HFF-Myc (cell line): ENCODE results near the gene GTSE1.

Experiments used
- DNase-seq: peaks from one replicate; pipeline ENCODE4 v3.0.0-alpha.2; 2011; ENCODE audit warnings: low read depth; ENCODE audit errors: extremely low read depth
- H3K4me3 ChIP-seq: replicated peaks from 2 replicates; pipeline ENCODE4 v1.5.1; 2011; ENCODE audit warnings: low read depth, mild to moderate bottlenecking, control low read depth, low read length
- TF ChIP-seq, protein P1 (sequence below): IDR thresholded peaks from 2 replicates; pipeline ENCODE4 v1.5.1; 2012; ENCODE audit warnings: mild to moderate bottlenecking, low read depth, low read length, control low read depth; ENCODE audit errors: missing control alignments

Gene GTSE1

GRCh38 chr22:46370584-46371291 lies 74.1 kb downstream of the GTSE1 start:
- DNase-seq, result no peak
- TF ChIP-seq, protein P1, sequence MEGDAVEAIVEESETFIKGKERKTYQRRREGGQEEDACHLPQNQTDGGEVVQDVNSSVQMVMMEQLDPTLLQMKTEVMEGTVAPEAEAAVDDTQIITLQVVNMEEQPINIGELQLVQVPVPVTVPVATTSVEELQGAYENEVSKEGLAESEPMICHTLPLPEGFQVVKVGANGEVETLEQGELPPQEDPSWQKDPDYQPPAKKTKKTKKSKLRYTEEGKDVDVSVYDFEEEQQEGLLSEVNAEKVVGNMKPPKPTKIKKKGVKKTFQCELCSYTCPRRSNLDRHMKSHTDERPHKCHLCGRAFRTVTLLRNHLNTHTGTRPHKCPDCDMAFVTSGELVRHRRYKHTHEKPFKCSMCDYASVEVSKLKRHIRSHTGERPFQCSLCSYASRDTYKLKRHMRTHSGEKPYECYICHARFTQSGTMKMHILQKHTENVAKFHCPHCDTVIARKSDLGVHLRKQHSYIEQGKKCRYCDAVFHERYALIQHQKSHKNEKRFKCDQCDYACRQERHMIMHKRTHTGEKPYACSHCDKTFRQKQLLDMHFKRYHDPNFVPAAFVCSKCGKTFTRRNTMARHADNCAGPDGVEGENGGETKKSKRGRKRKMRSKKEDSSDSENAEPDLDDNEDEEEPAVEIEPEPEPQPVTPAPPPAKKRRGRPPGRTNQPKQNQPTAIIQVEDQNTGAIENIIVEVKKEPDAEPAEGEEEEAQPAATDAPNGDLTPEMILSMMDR, result no peak

GRCh38 chr22:46371623-46372226 lies 75.1 kb downstream of the GTSE1 start:
- no peak overlapping the region for H3K4me3 ChIP-seq
- no peak for DNase-seq
- TF ChIP-seq, protein P1, result no peak

More at GRCh38 chr22:46370584-46371291, 74.1 kb downstream of the GTSE1 start:
- no peak overlapping the region for H3K4me3 ChIP-seq

- no peak overlapping the region for H3K4me3 ChIP-seq
- TF ChIP-seq, protein P1, result no peak
- DNase-seq, result no peak
Observed at GRCh38 chr22:46372686-46373085, 76.0 kb downstream of the GTSE1 start.

DNA sequence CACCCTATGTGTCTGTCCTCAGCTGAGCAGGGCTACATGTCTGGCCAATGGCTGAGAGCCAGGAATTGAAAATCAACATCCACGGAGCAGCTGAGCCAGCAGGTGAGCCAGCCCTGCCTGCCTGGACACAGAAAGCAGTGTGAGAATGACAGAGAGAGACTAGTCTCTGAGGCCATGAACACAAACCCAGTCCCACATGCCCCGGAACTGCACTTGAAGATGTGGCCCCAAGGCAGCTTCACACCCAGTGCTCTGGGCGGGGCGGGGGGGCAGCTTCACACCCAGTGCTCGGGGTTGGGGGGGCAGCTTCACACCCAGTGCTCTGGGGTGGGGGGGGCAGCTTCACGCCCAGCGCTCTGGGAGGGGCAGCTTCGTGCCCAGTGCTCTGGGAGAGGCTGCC lies 76.5 kb downstream of the GTSE1 start:
- TF ChIP-seq, protein P1, result no peak
- DNase-seq, result no peak
- no peak overlapping the region for H3K4me3 ChIP-seq

DNA sequence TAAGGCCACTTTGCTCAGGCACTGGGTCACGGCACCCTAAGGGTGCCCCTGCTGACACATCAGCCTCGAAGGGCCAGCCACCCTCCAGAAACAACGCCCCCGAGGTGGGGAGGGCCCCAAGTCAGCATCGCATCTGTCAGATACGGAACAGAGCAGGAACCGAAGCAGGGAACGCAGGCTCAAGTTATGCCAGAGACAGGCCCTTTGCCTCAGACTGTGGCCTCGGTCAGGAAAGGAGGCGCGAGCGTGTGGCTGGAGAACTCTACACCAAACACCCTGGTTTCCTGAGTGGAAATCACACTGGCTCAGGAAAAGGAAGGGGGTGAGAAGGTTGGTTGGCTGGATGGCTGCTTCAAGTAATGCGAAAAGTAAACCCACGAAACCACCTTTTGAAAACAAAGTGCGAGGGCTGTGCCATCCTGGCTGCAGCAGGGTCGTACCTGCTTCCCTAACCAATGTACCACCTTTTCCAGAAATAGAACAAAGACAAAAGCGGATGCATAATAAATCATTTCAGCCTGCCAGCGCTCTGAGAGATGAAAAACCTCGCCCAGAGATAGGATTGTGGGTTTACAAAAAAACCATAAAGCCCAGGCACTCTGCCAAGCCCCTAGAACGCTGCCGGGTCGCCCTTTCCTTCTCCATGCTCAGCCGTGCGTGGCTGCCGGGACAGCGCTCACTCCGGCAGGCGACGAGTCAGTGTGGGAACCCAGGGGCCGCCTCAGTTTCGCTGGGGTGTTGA lies 77.4 kb downstream of the GTSE1 start:
- H3K4me3 ChIP-seq, result no peak overlapping the region
- TF ChIP-seq, protein P1, result no peak
- DNase-seq, result no peak

DNA sequence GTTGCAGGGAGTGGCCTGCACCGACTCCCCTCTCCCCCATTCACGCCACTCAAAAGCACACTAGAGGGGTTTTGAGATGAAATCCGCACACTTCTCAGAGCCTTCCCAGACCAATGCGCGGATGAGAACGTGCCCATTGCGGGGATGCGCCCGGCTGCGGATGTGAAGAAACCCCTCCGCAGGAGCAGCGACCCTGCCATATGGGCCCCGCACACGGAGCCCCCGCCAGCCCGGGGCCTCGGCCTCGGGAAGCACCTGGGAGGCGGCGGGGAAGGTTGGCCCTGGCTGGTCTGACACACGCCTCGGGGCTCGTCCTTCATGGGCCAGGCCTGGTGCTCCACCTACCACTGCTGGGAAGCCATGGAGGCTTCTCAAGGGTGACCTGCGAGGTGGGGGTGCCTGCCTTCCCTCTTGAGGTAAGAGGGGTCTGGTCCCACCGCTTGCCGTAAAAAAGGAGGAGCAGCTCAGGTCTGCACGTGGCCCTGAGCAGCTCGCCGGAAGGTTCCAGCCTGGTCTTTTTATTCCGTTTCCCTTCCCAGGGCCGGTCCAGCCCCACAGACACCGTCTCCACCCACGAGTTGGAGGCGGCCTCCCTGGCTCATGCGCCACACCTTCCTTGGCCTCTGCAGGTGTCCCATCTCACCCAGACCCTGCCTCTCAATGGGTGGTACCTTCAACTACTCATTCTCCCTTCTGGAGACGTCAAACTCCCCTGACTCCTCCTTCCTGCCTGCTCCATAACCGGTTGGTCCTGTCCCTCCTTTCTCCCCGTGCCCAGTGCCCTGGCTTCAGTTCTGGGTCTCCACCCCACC lies 78.2 kb downstream of the GTSE1 start:
- TF ChIP-seq, protein P1, result no peak
- DNase-seq, result no peak

More for the DNA sequence above, 78.2 kb downstream of the GTSE1 start:
- no peak overlapping the region for H3K4me3 ChIP-seq
